Choroid plexus epithelial cell (primary cell): ENCODE measurements around the gene HIBADH.

Experiments
- DNase-seq: peaks from one replicate; pipeline ENCODE4 v3.0.0-alpha.2; 2010; ENCODE audit warnings: low read depth
- H3K4me3 ChIP-seq: 2 replicates; pipeline ENCODE4 v1.5.1; 2011; ENCODE audit warnings: low read depth, mild to moderate bottlenecking, control low read depth, low read length, moderate library complexity
- TF ChIP-seq, protein P1 (sequence below): conservative IDR thresholded peaks from 2 replicates; pipeline ENCODE4 v1.5.1; 2011; ENCODE audit warnings: low read depth, mild to moderate bottlenecking, control low read depth, inconsistent platforms, low read length, moderate library complexity

Gene HIBADH

DNA sequence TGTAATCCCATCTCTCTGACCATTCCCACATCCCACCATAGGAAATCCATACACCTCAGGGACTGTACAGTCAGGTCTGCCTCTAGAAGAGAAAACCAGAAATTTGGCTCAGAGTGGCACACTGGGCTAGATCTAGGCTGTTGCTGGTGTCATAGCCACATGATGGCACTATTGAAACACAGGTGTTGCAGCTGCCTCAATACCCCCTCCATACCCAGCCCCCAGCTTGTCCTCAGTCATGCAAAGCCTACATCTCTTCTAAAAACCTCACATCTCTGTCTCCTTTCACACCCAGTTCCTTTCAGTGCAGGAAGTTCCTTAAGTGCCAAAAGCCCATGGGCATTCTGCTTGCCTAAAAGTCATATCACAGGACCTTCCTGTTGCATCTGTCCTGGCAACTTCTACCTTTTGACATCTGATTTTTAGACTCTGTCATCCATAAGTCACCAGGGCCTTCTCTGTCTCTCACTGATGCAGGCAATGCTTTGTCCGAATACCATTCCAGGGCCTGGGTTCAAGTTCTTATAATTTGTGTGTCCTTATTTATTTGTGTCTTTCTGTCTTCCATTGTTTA is 27.0 kb upstream of the HIBADH start:
- TF ChIP-seq, protein P1, sequence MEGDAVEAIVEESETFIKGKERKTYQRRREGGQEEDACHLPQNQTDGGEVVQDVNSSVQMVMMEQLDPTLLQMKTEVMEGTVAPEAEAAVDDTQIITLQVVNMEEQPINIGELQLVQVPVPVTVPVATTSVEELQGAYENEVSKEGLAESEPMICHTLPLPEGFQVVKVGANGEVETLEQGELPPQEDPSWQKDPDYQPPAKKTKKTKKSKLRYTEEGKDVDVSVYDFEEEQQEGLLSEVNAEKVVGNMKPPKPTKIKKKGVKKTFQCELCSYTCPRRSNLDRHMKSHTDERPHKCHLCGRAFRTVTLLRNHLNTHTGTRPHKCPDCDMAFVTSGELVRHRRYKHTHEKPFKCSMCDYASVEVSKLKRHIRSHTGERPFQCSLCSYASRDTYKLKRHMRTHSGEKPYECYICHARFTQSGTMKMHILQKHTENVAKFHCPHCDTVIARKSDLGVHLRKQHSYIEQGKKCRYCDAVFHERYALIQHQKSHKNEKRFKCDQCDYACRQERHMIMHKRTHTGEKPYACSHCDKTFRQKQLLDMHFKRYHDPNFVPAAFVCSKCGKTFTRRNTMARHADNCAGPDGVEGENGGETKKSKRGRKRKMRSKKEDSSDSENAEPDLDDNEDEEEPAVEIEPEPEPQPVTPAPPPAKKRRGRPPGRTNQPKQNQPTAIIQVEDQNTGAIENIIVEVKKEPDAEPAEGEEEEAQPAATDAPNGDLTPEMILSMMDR, result peak; percentile 55

DNA sequence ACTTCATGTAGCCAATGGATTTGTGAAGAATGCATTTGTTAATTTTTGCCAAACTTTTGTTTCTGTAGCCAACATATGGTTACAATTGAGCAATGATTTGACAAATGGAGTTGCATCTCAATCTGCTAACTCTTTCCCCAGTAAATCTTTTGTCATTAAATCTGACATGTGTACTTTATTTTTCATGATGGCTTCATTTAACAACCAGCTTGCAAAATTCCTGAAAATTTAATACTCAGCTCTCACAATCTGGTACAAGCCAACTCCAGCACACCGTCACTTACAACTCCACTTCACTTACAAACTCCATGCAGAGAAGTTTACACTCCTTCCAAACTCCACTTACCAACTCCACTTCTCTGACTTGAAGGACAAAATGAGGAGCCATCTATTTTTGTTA is 26.5 kb upstream of the HIBADH start:
- H3K4me3 ChIP-seq, result no peak overlapping the region
- DNase-seq, result no peak
- TF ChIP-seq, protein P1, result no peak

More for the DNA sequence above, 27.0 kb upstream of the HIBADH start:
- DNase-seq, result peak; percentile 61
- no peak overlapping the region for H3K4me3 ChIP-seq

DNA sequence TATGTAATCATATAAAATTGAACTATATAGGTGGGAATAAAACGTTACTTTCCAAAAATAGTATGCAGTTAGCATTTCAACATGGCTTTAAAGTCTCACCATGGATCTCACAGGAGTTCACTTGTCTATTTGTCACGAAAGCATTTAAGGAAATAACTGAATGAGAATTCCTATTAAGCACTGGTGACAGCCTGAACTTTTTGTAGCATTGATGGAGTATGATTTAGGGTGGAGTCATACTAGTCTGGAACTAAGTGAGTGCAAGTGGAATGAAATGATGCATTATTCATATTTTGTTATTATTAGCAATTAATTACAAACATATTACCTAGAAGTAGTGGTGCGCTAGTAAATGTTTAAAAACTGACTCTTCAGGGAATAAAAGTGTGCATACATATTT is 26.0 kb upstream of the HIBADH start:
- TF ChIP-seq, protein P1, result no peak
- DNase-seq, result no peak
- no peak overlapping the region for H3K4me3 ChIP-seq

DNA sequence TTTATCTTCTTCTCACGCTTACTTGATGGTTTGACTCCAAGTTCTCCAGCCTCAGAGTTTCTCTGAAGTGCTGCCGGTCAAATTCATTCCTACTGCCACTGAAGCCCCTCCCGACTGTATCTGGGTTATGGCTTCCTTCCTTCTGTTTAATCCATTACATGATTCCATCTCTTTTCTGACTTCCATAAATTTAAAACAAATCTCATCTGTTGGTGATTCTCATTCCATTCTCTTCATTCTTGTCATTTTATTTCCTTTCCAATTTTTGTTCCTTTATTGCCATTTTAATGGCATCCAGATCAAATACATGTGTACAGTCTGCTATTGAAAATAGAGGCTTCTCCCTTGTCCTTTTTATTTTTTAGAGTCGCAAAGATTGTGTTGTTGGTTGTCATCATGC is 25.4 kb upstream of the HIBADH start:
- no peak overlapping the region for H3K4me3 ChIP-seq
- TF ChIP-seq, protein P1, result no peak
- no peak for DNase-seq

DNA sequence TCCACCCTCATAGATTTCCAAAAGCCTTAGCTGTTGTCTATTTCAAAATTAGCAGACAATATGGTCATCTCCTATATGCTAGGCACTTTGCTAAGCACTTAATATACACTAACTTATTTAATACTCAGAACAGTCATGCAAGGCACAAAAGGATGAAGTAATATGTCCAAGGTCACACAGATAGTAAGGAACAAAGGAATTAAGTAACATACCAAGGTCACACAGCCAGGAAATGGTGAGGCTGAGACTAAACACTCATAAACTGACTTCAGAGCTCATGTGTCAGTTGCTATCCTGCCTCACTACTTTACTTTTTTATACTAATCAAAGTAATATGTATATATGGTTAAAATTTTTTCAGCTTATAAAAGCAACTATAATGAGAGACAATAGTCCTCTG is 23.6 kb upstream of the HIBADH start:
- TF ChIP-seq, protein P1, result no peak
- DNase-seq, result peak; percentile 66
- H3K4me3 ChIP-seq, result no peak overlapping the region

DNA sequence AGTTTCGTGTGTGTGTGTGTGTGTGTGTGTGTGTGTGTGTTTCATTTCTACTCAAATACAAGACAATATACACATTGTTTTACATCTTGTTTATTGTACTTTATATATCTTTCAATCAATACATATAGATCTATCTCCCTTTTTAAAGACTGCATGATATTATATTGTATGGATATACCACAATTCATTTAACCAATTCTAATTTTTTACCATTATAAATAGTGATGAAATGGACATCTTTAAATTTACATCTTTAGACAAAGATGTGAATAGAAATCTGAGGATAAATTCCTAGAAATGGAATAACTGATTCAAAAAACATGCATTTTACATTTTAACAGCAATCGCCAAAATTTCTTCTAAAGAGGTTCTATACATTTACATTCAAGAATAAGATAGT is 23.2 kb upstream of the HIBADH start:
- H3K4me3 ChIP-seq, result no peak overlapping the region
- TF ChIP-seq, protein P1, result no peak
- DNase-seq, result no peak

DNA sequence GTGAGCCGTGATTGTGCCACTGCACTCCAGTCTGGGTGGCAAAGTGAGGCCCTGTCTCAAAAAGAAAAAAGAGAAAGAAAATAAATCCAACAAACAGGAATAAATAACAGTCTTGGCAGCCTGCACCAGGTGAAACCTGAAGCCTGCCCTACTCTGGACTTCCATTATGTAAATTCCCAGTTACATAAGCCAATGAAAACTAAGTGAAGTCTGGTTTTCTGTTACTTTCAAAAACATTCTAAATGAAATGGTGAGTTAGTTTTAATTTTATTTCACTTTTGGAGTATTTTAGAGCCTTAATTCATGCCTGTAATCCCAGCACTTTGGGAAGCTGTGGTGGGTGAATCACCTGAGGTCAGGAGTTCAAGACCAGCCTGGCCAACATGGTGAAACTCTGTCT is 22.5 kb upstream of the HIBADH start:
- TF ChIP-seq, protein P1, result no peak
- no peak for DNase-seq
- no peak overlapping the region for H3K4me3 ChIP-seq
